Fibroblast of skin of right quadriceps (primary cell): ENCODE data around the gene BHLHA15.

Experiments used
- DNase-seq: peaks from one replicate; pipeline ENCODE4 v3.0.0-alpha.2; 2013

Gene BHLHA15

GRCh38 chr7:98211221-98211675 lies at the start of gene BHLHA15:
TSS of gene BHLHA15 (plus strand) at chr7:98211439. CDS start at chr7:98212310, 871 bp downstream.
- DNase-seq, result no peak

GRCh38 chr7:98162758-98163157 lies 48.5 kb upstream of the BHLHA15 start:
- DNase-seq, result no peak

GRCh38 chr7:98163269-98163668 lies 48.0 kb upstream of the BHLHA15 start:
- no peak for DNase-seq

DNA sequence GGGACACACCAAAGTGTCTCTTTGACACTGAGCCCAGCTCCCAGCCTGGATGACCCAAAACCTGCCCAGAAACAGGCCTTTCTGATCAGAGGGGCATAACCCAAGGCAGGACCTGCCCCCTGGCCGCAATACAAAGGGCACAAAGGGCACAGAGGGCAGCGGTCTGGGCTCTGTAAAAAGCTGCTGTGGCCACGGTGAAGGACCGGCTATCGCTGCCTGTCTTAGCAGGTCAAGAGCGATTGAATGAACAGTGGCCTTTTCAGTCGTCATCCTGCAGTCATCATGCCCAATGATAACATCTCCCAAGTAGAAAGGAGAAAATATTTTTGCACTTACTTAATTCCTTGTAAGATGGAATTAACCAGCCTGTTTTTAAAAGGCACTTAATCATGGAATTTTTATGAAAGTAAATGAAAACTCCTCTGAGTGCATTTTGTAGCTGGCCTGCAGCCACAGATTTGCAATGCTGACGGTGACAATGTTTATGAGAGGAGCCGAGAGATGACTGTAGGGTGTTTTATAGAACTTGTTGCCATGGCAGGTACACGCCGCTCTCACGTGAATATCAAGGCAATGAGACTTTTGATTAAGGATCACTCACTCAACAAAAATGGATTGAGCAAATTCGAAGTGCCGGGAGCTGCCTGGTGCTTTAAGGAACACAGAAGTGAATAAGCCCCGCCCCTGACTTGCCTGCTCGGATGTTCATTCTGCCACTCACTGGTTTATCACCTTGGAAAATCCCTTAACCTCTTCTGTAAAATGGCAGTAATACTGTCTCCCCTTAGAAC lies 47.3 kb upstream of the BHLHA15 start:
- no peak for DNase-seq

GRCh38 chr7:98165827-98166667 lies 45.2 kb upstream of the BHLHA15 start:
- no peak for DNase-seq

- DNase-seq, result no peak
Observed at GRCh38 chr7:98166668-98166970, 44.6 kb upstream of the BHLHA15 start.

GRCh38 chr7:98167653-98168052 lies 43.6 kb upstream of the BHLHA15 start:
- DNase-seq, result no peak

DNA sequence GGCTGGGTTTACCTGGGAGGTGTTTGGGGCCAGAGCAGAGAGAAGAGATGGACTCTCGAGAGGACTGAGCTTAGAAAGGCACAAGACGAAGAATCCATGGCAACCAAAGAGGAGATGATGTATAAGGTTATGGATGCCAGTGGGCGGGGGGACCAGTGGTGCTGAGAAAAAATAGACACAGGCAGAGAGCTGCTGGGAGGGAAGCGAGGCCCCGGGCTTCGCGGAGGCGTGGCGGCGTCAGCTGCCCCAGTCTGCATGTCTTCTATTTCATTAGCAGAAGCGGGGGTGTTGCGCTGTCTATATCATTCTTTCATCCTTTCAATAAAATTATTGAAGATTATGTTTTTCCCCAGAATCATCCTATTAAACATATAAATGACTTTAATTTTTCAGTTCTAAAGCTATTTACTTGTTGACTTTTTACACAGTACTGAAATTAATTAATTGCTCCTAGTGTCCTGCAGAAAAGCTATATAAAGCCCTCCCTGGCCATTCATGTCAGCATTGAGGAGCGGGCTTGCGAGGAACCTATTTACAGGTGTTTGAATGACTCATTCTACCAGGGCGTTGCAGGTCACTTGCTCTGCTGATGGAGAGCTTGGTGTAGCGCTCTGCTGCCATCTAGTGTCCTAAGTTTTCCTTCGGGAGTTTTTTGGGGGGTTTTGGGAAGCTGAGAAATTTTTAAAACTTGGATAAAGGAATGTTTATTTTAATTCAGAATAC lies 42.9 kb upstream of the BHLHA15 start:
- peak; percentile 45 for DNase-seq

- no peak for DNase-seq
Observed at GRCh38 chr7:98168904-98169621, 42.2 kb upstream of the BHLHA15 start.

DNA sequence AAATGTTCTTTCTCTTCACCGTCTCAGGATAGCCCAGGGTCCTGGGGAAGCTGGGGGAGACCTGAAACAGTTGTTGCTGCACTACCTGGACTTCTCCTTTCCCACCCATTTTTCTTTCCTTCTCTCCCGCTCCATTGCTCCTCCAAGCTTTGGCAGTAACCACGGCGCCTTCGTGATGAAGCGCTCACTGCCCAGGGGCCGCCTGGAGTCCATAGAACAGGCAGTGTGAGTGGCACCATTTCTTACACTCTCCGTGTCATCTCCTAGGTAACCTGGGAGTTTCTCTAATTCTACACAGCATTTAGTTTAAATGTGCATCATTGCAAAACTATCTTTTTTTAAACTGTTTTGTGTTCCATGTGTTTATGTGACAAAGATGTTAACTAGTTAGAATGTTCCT lies 40.3 kb upstream of the BHLHA15 start:
- DNase-seq, result no peak

- no peak for DNase-seq
Observed at GRCh38 chr7:98171449-98171848, 39.8 kb upstream of the BHLHA15 start.

DNA sequence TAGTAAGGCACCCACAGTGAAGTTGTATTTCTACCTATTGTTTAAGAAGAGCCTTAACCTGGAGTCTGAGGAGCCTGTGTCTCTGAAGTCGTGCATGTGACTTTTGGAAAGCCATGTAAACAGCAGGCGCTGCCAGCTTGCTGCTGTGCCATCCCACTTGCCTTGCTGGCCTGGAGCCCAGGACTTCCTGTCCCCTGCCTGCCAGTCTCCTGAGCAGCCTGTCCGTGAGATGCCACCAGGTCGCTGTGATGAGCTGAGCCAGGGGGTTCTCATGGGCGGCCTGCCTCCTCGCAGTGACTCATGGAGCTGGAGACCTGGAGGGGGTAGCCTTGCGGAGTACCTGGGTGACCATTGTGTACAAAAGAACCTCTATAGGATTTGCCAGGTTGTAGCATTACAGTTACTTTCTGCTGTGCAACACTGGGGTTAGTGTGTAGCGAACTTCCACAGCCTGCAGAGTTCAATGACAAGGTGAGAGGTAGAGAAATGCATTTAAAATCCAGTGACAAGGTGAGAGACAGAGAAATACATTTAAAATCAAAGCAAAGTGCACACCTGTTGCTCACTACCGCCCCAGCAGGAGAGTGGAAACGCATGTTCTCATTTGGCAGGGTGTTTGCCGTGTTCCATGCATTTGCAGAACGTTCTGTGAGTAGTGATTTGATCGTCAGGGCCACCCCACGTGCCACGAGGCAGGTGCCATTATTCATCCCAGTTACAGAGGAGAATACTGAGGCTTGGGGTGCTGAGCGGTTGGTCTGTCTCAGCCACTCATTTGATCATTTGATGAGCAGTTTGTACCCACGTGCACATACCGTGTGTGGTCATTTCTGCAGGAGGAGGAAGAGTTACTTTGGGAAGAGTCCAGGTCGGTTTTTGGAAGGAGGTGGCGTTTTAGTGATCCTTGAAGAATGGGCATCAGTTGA lies 36.6 kb upstream of the BHLHA15 start:
- no peak for DNase-seq

GRCh38 chr7:98175260-98175940 lies 35.8 kb upstream of the BHLHA15 start:
- DNase-seq, result no peak

GRCh38 chr7:98177553-98177952 lies 33.7 kb upstream of the BHLHA15 start:
- DNase-seq, result no peak

- DNase-seq, result no peak
Observed at GRCh38 chr7:98178321-98178720, 32.9 kb upstream of the BHLHA15 start.

DNA sequence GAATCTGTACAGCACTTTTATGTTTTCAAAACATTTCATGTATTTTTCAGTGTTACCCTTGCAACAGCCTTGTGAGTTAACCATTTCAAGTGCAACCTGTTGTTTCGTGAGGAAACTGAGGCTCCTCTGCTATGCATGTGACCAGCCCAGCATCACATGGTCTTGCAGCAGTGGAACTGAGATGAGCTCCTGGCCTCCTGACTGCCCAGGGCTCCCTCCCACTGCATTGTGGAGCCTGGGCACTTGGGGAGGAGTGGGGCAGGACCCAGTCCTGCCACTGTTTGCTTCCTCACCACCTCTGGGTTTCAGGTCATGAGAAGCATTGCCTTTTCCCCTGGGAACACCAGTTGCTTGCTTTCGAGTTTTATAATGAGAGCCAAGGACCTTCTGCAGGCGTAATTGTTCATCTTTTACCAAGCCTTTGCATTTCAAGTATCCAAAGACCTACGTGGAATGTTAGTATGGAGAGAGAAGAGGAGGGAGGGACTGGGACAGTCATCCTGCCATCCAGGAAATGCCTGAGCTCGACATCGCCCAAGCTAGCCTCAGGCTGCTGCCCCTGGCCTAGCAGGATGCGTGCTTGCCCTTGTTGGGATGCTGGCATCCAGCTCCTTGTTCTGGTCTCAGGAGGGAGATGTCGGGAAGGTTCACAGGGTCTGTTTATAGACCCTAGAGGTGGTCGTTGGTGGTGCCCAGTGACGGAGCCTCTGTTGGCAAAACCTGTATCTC lies 32.3 kb upstream of the BHLHA15 start:
- DNase-seq, result no peak

GRCh38 chr7:98180751-98181150 lies 30.5 kb upstream of the BHLHA15 start:
- no peak for DNase-seq

DNA sequence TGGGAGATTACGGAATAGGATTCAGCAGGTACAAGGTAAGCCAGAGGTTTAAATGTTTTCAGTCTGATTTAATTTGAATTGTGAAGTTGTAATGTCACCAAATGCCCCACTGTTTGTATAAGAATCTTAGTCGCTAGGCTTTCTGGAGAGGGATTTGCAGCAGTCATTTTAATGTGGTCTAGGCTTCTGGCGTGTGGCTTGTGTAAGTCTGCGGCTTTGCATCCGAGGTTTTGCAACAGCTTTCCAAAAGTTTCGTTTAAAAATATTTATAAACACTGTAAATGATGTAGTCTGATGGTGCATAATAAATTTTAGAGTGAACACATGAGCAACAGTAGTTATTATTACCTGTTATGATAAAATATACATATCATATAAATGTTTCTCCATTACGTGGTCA lies 26.1 kb upstream of the BHLHA15 start:
- DNase-seq, result no peak

DNA sequence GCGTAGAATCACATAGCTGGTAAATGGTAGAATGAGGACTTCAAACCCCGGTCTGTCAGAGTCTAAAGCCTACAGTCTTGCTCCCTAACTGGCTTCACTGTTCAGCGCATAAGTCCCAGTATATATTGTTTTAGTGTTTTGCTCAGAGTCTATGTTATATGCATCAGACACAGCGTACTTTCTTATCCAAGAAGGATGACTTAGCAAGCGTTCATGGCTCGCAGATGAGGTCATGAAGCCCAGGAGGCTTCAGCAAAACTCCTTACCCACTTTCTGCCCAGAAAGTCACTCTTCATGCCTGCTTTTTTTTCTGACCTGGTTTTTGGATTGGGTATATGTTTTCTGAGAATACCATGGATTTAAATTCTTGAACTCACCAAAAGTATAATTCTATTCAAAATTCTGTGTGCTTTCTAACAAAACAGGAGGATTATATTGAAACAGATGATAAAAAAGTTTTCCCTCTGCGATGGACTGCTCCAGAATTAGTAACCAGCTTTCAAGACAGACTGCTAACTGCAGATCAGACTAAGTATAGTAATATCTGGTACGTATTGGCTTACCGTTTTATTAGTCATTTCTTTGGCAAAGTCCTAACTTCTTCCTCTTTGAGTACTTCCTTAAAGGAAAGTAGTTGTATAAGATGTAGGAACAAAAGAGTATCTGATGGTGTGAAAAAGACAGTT lies 24.6 kb upstream of the BHLHA15 start:
- peak; percentile 47 for DNase-seq

DNA sequence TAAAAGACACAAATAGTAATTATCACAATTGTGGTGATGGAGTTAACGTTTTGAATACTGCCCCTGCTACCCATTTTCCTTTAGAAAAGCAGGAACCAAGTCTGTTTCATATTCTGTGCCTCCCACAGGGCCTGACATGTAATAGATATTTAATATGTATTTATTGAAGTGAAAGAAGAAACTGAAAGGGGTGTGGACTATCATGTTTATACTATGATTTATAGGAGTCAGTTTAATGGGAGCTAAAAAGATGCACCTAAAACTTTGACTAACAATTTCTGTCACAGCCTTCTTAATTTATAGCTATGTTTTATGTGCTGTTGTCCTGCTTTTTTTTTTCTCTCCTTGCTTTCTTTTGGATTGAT lies 24.1 kb upstream of the BHLHA15 start:
- no peak for DNase-seq
